NCI-H1092 treated with DMSO at 0.1 percent for 48 hours (cell line): ENCODE measurements around the gene CCM2.
A peak's percentile ranks its signal among the peaks of the same experiment; 100 is the strongest.
"Not testable (repeated sequence)": the region's sequence is repeated elsewhere in the genome, so short reads cannot be mapped to it uniquely, and the experiment has no call there.

Source experiments
- DNase-seq: peaks from one replicate; lab custom pipeline; 2025; lab: John Stamatoyannopoulos, UW

The CCM2 gene

GRCh38 chr7:45001138-45001694 lies 1.2 kb downstream of the CCM2 start:
- DNase-seq = no peak

- no peak for DNase-seq
Observed at GRCh38 chr7:45001826-45002225, 1.8 kb downstream of the CCM2 start.

GRCh38 chr7:45003789-45004188 lies 3.8 kb downstream of the CCM2 start:
- DNase-seq = no peak

GRCh38 chr7:45007106-45007505 lies 7.1 kb downstream of the CCM2 start:
- DNase-seq = no peak

GRCh38 chr7:45007571-45008328 lies 7.7 kb downstream of the CCM2 start:
- no peak for DNase-seq

GRCh38 chr7:45013465-45013967 lies 13.5 kb downstream of the CCM2 start:
- DNase-seq = no peak

GRCh38 chr7:45015313-45015712 lies 15.3 kb downstream of the CCM2 start:
- DNase-seq = no peak

- DNase-seq = no peak
Observed at GRCh38 chr7:45017253-45017652, 17.3 kb downstream of the CCM2 start.

GRCh38 chr7:45020915-45021314 lies 20.9 kb downstream of the CCM2 start:
- no peak for DNase-seq

GRCh38 chr7:45021604-45022296 lies 21.7 kb downstream of the CCM2 start:
- DNase-seq = no peak

- no peak for DNase-seq
Observed at GRCh38 chr7:45024126-45024744, 24.2 kb downstream of the CCM2 start.

- DNase-seq = not testable (repeated sequence)
Observed at GRCh38 chr7:45025473-45025872, 25.5 kb downstream of the CCM2 start.

- DNase-seq = no peak
Observed at GRCh38 chr7:45026013-45026412, 26.0 kb downstream of the CCM2 start.

GRCh38 chr7:45026984-45027773 lies 27.2 kb downstream of the CCM2 start:
- no peak for DNase-seq

GRCh38 chr7:45027774-45028114 lies 27.7 kb downstream of the CCM2 start:
- DNase-seq = no peak

GRCh38 chr7:45028138-45028919 lies 28.3 kb downstream of the CCM2 start:
- no peak for DNase-seq

GRCh38 chr7:45028920-45029344 lies 28.9 kb downstream of the CCM2 start:
- no peak for DNase-seq

- peak; percentile 13 for DNase-seq
Observed at GRCh38 chr7:45031829-45032228, 31.8 kb downstream of the CCM2 start.

GRCh38 chr7:45032421-45032820 lies 32.4 kb downstream of the CCM2 start:
- DNase-seq = no peak

GRCh38 chr7:45033261-45033930 lies 33.4 kb downstream of the CCM2 start:
- no peak for DNase-seq

GRCh38 chr7:45033931-45034290 lies 33.9 kb downstream of the CCM2 start:
- DNase-seq = no peak
